Osteoblast (primary cell): Measurements from ENCODE around the gene CMYA5. TPM values are rescaled to one million over a fixed set of nuclear protein-coding genes. Genes with fewer than 3 reads are reported as not detected.

Experiments
- DNase-seq: peaks from one replicate; pipeline ENCODE4 v3.0.0; 2011; ENCODE audit warnings: low spot score, mixed read lengths; ENCODE audit not compliant: insufficient read length; ENCODE audit errors: missing footprints
- H2AFZ ChIP-seq: 2 replicates; pipeline ENCODE4 v1.6.0; 2011; ENCODE audit warnings: mild to moderate bottlenecking, low read length
- H3K27ac ChIP-seq: 2 replicates; pipeline ENCODE4 v1.5.1; 2011; ENCODE audit warnings: mild to moderate bottlenecking, low read depth, low read length, moderate library complexity
- H3K27me3 ChIP-seq: 2 replicates; pipeline ENCODE4 v1.6.0; 2012; ENCODE audit warnings: mild to moderate bottlenecking, control low read depth, inconsistent platforms, low read length, moderate library complexity; ENCODE audit not compliant: insufficient read depth
- H3K36me3 ChIP-seq: 2 replicates; pipeline ENCODE4 v1.5.1; 2011; ENCODE audit warnings: mild to moderate bottlenecking, low read length, control low read depth, moderate library complexity; ENCODE audit not compliant: insufficient read depth
- H3K4me1 ChIP-seq: 2 replicates; pipeline ENCODE4 v1.5.1; 2011; ENCODE audit warnings: mild to moderate bottlenecking, low read length, control low read depth, moderate library complexity; ENCODE audit not compliant: insufficient read depth
- H3K4me2 ChIP-seq: 2 replicates; pipeline ENCODE4 v1.6.0; 2011; ENCODE audit warnings: mild to moderate bottlenecking, low read length; ENCODE audit not compliant: insufficient read depth
- H3K4me3 ChIP-seq: fragments of 200-600 bp; sonication (generic); 3 replicates; pipeline ENCODE4 v1.5.1; 2012; ENCODE audit warnings: mild to moderate bottlenecking, low read length, inconsistent platforms; ENCODE audit not compliant: insufficient read depth
- H3K79me2 ChIP-seq: 2 replicates; pipeline ENCODE4 v1.6.0; 2012; ENCODE audit warnings: mild to moderate bottlenecking, low read length, control low read depth, inconsistent platforms; ENCODE audit not compliant: insufficient read depth
- H3K9me3 ChIP-seq: 2 replicates; pipeline ENCODE4 v1.5.1; 2011; ENCODE audit warnings: low read depth, low read length, control low read depth
- H4K20me1 ChIP-seq: 2 replicates; pipeline ENCODE4 v1.6.0; 2012; ENCODE audit warnings: mild to moderate bottlenecking, low read length, control low read depth; ENCODE audit not compliant: insufficient read depth
- CTCF ChIP-seq: IDR thresholded peaks from 2 replicates; pipeline ENCODE4 v1.5.1; 2011; ENCODE audit warnings: mild to moderate bottlenecking, low read depth, low read length, moderate library complexity; ENCODE audit errors: extremely low read depth
- total RNA-seq: library from RNA; depleted of rRNA; stranded (reverse); fragments of >200 nt; gene quantifications from 2 replicates; pipeline ENCODE4 v1.2.3, GENCODE V29; 2012

Gene CMYA5
- total RNA-seq, 1 donor, result 2.2 TPM

GRCh38 chr5:79785983-79786382 is 96.3 kb downstream of the CMYA5 start:
- Histone ChIP-seq H3K4me1 (no peaks in the 10 kb centered on the region), H3K36me3 (no peaks in the 10 kb centered on the region), H3K4me2 (no peak overlapping the region), H2AFZ (no peak overlapping the region), H4K20me1 (no peaks in the 10 kb centered on the region), H3K27me3 (no peaks in the 10 kb centered on the region), H3K9me3 (no peaks in the 10 kb centered on the region), H3K79me2 (no peaks in the 10 kb centered on the region), H3K27ac (no peak overlapping the region), H3K4me3 (no peak overlapping the region)
- TF ChIP-seq CTCF, result no peak
- DNase-seq, result no peak

GRCh38 chr5:79787448-79787847 is 97.8 kb downstream of the CMYA5 start:
- Histone ChIP-seq H3K9me3 (no peaks in the 10 kb centered on the region), H3K4me1 (no peaks in the 10 kb centered on the region), H2AFZ (no peak overlapping the region), H4K20me1 (no peaks in the 10 kb centered on the region), H3K4me3 (no peak overlapping the region), H3K36me3 (no peaks in the 10 kb centered on the region), H3K27me3 (no peaks in the 10 kb centered on the region), H3K79me2 (no peaks in the 10 kb centered on the region), H3K4me2 (no peak overlapping the region), H3K27ac (no peak overlapping the region)
- TF ChIP-seq CTCF, result no peak
- no peak for DNase-seq

DNA sequence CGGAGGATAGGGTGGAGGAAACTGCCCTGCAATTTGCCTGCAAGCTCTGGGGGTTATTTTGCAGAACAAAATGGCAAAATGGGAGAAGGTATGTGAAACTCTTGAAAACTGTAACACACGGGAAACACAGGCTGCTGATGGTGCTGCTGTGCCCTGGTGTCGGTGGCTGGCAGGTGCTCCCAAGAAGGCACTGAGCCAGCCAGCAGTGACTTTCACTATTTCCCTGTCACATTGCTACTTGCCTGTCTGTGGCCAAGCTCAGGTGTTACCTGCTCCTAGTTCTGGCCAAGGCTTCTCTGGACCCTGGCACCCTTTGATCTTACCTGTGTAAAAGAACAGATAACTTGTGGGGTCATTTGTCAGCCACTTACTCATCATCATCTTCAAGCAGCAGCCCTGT is 102.2 kb downstream of the CMYA5 start:
- no peaks in the 10 kb centered on the region for H4K20me1 ChIP-seq
- no peaks in the 10 kb centered on the region for H3K4me1 ChIP-seq
- H3K9me3 ChIP-seq, result no peaks in the 10 kb centered on the region
- no peak for TF ChIP-seq CTCF
- no peak overlapping the region for H2AFZ ChIP-seq
- no peaks in the 10 kb centered on the region for H3K36me3 ChIP-seq
- no peaks in the 10 kb centered on the region for H3K79me2 ChIP-seq
- no peak overlapping the region for H3K27ac ChIP-seq
- no peak overlapping the region for H3K4me2 ChIP-seq
- DNase-seq, result no peak
- H3K27me3 ChIP-seq, result no peaks in the 10 kb centered on the region
- no peak overlapping the region for H3K4me3 ChIP-seq

GRCh38 chr5:79792463-79792862 is 102.8 kb downstream of the CMYA5 start:
- Histone ChIP-seq H3K4me1 (no peaks in the 10 kb centered on the region), H3K4me2 (no peak overlapping the region), H3K27me3 (no peaks in the 10 kb centered on the region), H3K36me3 (no peaks in the 10 kb centered on the region), H3K4me3 (no peak overlapping the region), H3K27ac (no peak overlapping the region), H3K9me3 (no peaks in the 10 kb centered on the region), H4K20me1 (no peaks in the 10 kb centered on the region), H2AFZ (no peak overlapping the region), H3K79me2 (no peaks in the 10 kb centered on the region)
- no peak for TF ChIP-seq CTCF
- DNase-seq, result no peak
